GM20000 (cell line): ENCODE data around the gene LPCAT1.
"Not testable (repeated sequence)": the region's sequence is repeated elsewhere in the genome, so short reads cannot be mapped to it uniquely, and the experiment has no call there.

ENCODE experiments used
- DNase-seq: peaks from one replicate; pipeline ENCODE4 v3.0.0; 2012; ENCODE audit warnings: low spot score
- CTCF ChIP-seq: IDR thresholded peaks from 2 replicates; pipeline ENCODE4 v1.5.1; 2012; ENCODE audit warnings: mild to moderate bottlenecking, control low read depth; ENCODE audit errors: extremely low read depth, missing control alignments

LPCAT1 gene

GRCh38 chr5:1464511-1464910, 59.2 kb downstream of the LPCAT1 start:
- no peak for TF ChIP-seq CTCF
- no peak for DNase-seq

GRCh38 chr5:1464096-1464446, 59.7 kb downstream of the LPCAT1 start:
- no peak for DNase-seq
- no peak for TF ChIP-seq CTCF

- no peak for DNase-seq
- TF ChIP-seq CTCF = no peak
Observed at GRCh38 chr5:1463326-1464095, 60.2 kb downstream of the LPCAT1 start.

GRCh38 chr5:1462358-1462757, 61.4 kb downstream of the LPCAT1 start:
- TF ChIP-seq CTCF = no peak
- DNase-seq = no peak

GRCh38 chr5:1461396-1461795, 62.4 kb downstream of the LPCAT1 start:
- no peak for DNase-seq
- no peak for TF ChIP-seq CTCF

- DNase-seq = no peak
- TF ChIP-seq CTCF = no peak
Observed at GRCh38 chr5:1460054-1460682, 63.6 kb downstream of the LPCAT1 start.

GRCh38 chr5:1459435-1459834, 64.3 kb downstream of the LPCAT1 start:
- not testable (repeated sequence) for DNase-seq

GRCh38 chr5:1456110-1456881, 67.5 kb downstream of the LPCAT1 start:
- DNase-seq = not testable (repeated sequence)
